HG03457 (cell line): ENCODE measurements around the gene NUP210.

ENCODE experiments used
- ATAC-seq: cut with Tn5 transposase; IDR thresholded peaks from one replicate; pipeline ENCODE4 v1.9.1; 2021; ENCODE audit warnings: moderate number of reproducible peaks; ENCODE audit not compliant: unreplicated experiment

Gene NUP210

GRCh38 chr3:13277860-13278531 is 142.1 kb downstream of the NUP210 start:
- ATAC-seq: no peak

- no peak for ATAC-seq
These were observed 142.8 kb downstream of the NUP210 start for GRCh38 chr3:13277196-13277813.

- ATAC-seq: no peak
These were observed 143.5 kb downstream of the NUP210 start for GRCh38 chr3:13276438-13277195.

GRCh38 chr3:13275376-13276005 is 144.6 kb downstream of the NUP210 start:
- ATAC-seq: no peak

GRCh38 chr3:13274551-13275332 is 145.4 kb downstream of the NUP210 start:
- ATAC-seq: no peak

- no peak for ATAC-seq
These were observed 146.0 kb downstream of the NUP210 start for GRCh38 chr3:13274125-13274524.

- ATAC-seq: no peak
These were observed 146.5 kb downstream of the NUP210 start for GRCh38 chr3:13273604-13274105.

- no peak for ATAC-seq
These were observed 147.1 kb downstream of the NUP210 start for GRCh38 chr3:13272831-13273603.

- ATAC-seq: no peak
These were observed 150.3 kb downstream of the NUP210 start for GRCh38 chr3:13269711-13270378.

- ATAC-seq: no peak
These were observed 151.1 kb downstream of the NUP210 start for GRCh38 chr3:13268961-13269441.

- no peak for ATAC-seq
These were observed 152.0 kb downstream of the NUP210 start for GRCh38 chr3:13268120-13268519.

- ATAC-seq: no peak
These were observed 153.3 kb downstream of the NUP210 start for GRCh38 chr3:13266651-13267362.
